SH-SY5Y (cell line): ENCODE results near the gene NUFIP1.

ENCODE experiments used
- GATA2 ChIP-seq: IDR thresholded peaks from 2 replicates; pipeline ENCODE4 v1.6.1; 2011; ENCODE audit warnings: mild to moderate bottlenecking, low read depth, low read length
- GATA3 ChIP-seq: IDR thresholded peaks from 2 replicates; pipeline ENCODE4 v1.6.1; 2011; ENCODE audit warnings: low read depth, mild to moderate bottlenecking, low read length, moderate library complexity

DNA sequence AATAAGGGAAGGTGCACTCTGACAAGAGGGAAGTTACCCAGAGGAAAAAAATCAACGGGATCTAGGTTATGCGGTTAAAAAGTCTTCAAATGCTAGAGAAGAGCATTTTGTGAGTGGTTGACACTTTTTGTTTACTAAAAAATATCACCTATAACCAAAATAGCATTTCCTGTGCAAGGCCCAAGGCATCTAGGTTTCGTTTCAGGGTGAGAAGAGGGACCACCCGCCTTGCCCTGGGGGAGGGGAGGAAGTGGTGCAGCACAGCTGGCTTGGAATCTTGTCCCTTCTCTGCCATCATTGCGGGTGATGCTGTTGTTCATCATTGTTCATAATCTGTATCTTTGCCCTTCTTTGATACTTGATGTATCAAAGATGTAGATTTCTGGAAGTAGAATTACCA lies 80.6 kb downstream of the NUFIP1 start:
- no peak for TF ChIP-seq GATA2
- TF ChIP-seq GATA3 = no peak
